Stimulated activated naive CD4-positive, alpha-beta T cell treated with Interleukin-2 at 50 U/mL for 16 hours (primary cell): ENCODE measurements around the gene ZNHIT2.
"Not testable (repeated sequence)": the region's sequence is repeated elsewhere in the genome, so short reads cannot be mapped to it uniquely, and the experiment has no call there.

Experiments
- DNase-seq: peaks from one replicate; lab custom pipeline; 2025; lab: John Stamatoyannopoulos, UW

The ZNHIT2 gene

GRCh38 chr11:65117206-65118096, at the start of gene ZNHIT2:
ZNHIT2 (minus strand) TSS chr11:65117701; CDS start chr11:65117653, 48 bp downstream.
- DNase-seq = peak; percentile 100

GRCh38 chr11:65166893-65167292, 49.4 kb upstream of the ZNHIT2 start:
- DNase-seq = no peak

GRCh38 chr11:65165410-65166317, 48.2 kb upstream of the ZNHIT2 start:
- DNase-seq = no peak

- no peak for DNase-seq
Measured at GRCh38 chr11:65163684-65164083, 46.2 kb upstream of the ZNHIT2 start.

- no peak for DNase-seq
Measured at GRCh38 chr11:65160643-65161042, 43.1 kb upstream of the ZNHIT2 start.

GRCh38 chr11:65159012-65159411, 41.5 kb upstream of the ZNHIT2 start:
- DNase-seq = no peak

- no peak for DNase-seq
Measured at GRCh38 chr11:65157336-65157735, 39.8 kb upstream of the ZNHIT2 start.

- DNase-seq = no peak
Measured at GRCh38 chr11:65156926-65157325, 39.4 kb upstream of the ZNHIT2 start.

- DNase-seq = no peak
Measured at GRCh38 chr11:65156256-65156655, 38.8 kb upstream of the ZNHIT2 start.

GRCh38 chr11:65152122-65152521, 34.6 kb upstream of the ZNHIT2 start:
- DNase-seq = no peak

GRCh38 chr11:65151331-65151899, 33.9 kb upstream of the ZNHIT2 start:
- DNase-seq = no peak

GRCh38 chr11:65150509-65151299, 33.2 kb upstream of the ZNHIT2 start:
- DNase-seq = no peak

GRCh38 chr11:65150131-65150508, 32.6 kb upstream of the ZNHIT2 start:
- DNase-seq = not testable (repeated sequence)

- DNase-seq = no peak
Measured at GRCh38 chr11:65148657-65149056, 31.2 kb upstream of the ZNHIT2 start.

- DNase-seq = no peak
Measured at GRCh38 chr11:65147352-65148075, 30.0 kb upstream of the ZNHIT2 start.

- DNase-seq = no peak
Measured at GRCh38 chr11:65141896-65142494, 24.5 kb upstream of the ZNHIT2 start.

GRCh38 chr11:65136515-65137096, 19.1 kb upstream of the ZNHIT2 start:
- DNase-seq = no peak

GRCh38 chr11:65135633-65136145, 18.2 kb upstream of the ZNHIT2 start:
- no peak for DNase-seq

- peak; percentile 80 for DNase-seq
Measured at GRCh38 chr11:65134952-65135632, 17.6 kb upstream of the ZNHIT2 start.
